GM23338 (cell line): ENCODE data around the gene VAV3. TPM values are rescaled to one million over a fixed set of nuclear protein-coding genes. Genes with fewer than 3 reads are reported as not detected.
"Not testable (repeated sequence)": the region's sequence is repeated elsewhere in the genome, so short reads cannot be mapped to it uniquely, and the experiment has no call there.

Source experiments
- ATAC-seq: fragments of 200-7000 bp; cut with Tn5 transposase; 3 replicates; pipeline ENCODE4 v1.9.1; 2020
- DNase-seq: peaks from one replicate; pipeline ENCODE4 v3.0.0-alpha.2; 2015; ENCODE audit warnings: low spot score
- H2AFZ ChIP-seq: fragments of 200-600 bp; sonication (generic); 2 replicates; pipeline ENCODE4 v1.8.0; 2016; ENCODE audit warnings: antibody characterized with exemption, mild to moderate bottlenecking, moderate library complexity
- H3F3A ChIP-seq: fragments of 200-600 bp; sonication (generic); replicated peaks from 2 replicates; pipeline ENCODE4 v1.8.0; 2017; ENCODE audit warnings: antibody characterized with exemption, mixed run types, low read depth
- H3K27ac ChIP-seq: fragments of 200-600 bp; sonication (generic); 2 replicates; pipeline ENCODE4 v1.6.1; 2016; ENCODE audit warnings: low read depth
- H3K27me3 ChIP-seq: fragments of 200-600 bp; sonication (generic); 2 replicates; pipeline ENCODE4 v1.8.0; 2016; ENCODE audit warnings: mild to moderate bottlenecking, mixed run types, moderate library complexity; ENCODE audit not compliant: insufficient read depth
- H3K36me3 ChIP-seq: fragments of 200-600 bp; sonication (generic); 2 replicates; pipeline ENCODE4 v1.8.0; 2016; ENCODE audit warnings: mild to moderate bottlenecking; ENCODE audit not compliant: insufficient read depth
- H3K4me1 ChIP-seq: fragments of 200-600 bp; sonication (generic); 2 replicates; pipeline ENCODE4 v1.8.0; 2016; ENCODE audit warnings: mild to moderate bottlenecking, moderate library complexity; ENCODE audit not compliant: insufficient read depth
- H3K4me2 ChIP-seq: fragments of 200-600 bp; sonication (generic); 2 replicates; pipeline ENCODE4 v1.7.1; 2017; ENCODE audit warnings: mixed run types
- H3K4me3 ChIP-seq: fragments of 200-600 bp; sonication (generic); 2 replicates; pipeline ENCODE4 v1.6.1; 2016; ENCODE audit warnings: mixed run types
- H3K79me2 ChIP-seq: fragments of 200-600 bp; sonication (generic); replicated peaks from 2 replicates; pipeline ENCODE4 v1.8.0; 2017; ENCODE audit warnings: mild to moderate bottlenecking; ENCODE audit not compliant: insufficient read depth
- H3K9me2 ChIP-seq: fragments of 200-600 bp; sonication (generic); 2 replicates; pipeline ENCODE4 v1.8.0; 2017; ENCODE audit not compliant: insufficient read depth
- H4K20me1 ChIP-seq: fragments of 200-600 bp; sonication (generic); replicated peaks from 2 replicates; pipeline ENCODE4 v1.8.0; 2017; ENCODE audit warnings: mild to moderate bottlenecking; ENCODE audit not compliant: insufficient read depth
- H3K27ac Mint-ChIP-seq: 2 replicates; pipeline ENCODE4 v1.8.0; 2020; ENCODE audit warnings: inconsistent platforms, mild to moderate bottlenecking, moderate library complexity, mixed read lengths
- H3K27me3 Mint-ChIP-seq: 3 replicates; pipeline ENCODE4 v1.8.0; 2022; ENCODE audit warnings: low read depth, mild to moderate bottlenecking, moderate library complexity, mixed read lengths, inconsistent platforms; ENCODE audit not compliant: insufficient read depth, poor library complexity
- H3K36me3 Mint-ChIP-seq: 3 replicates; pipeline ENCODE4 v1.8.0; 2021; ENCODE audit warnings: low read depth, mild to moderate bottlenecking, inconsistent platforms, moderate library complexity, mixed read lengths
- H3K4me1 Mint-ChIP-seq: 3 replicates; pipeline ENCODE4 v1.8.0; 2020; ENCODE audit warnings: mild to moderate bottlenecking, inconsistent platforms, mixed read lengths
- H3K4me3 Mint-ChIP-seq: 3 replicates; pipeline ENCODE4 v1.8.0; 2021; ENCODE audit warnings: moderate library complexity, mild to moderate bottlenecking, inconsistent platforms, mixed read lengths
- H3K9me3 Mint-ChIP-seq: 3 replicates; pipeline ENCODE4 v1.8.0; 2020; ENCODE audit warnings: moderate library complexity, mild to moderate bottlenecking, inconsistent platforms, mixed read lengths
- CREB1 ChIP-seq: fragments of 250-450 bp; sonication (Bioruptor Pico); IDR thresholded peaks from 2 replicates; pipeline ENCODE4 v1.5.0; 2020; ENCODE audit warnings: low read depth, mild to moderate bottlenecking, moderate library complexity
- ETS1 ChIP-seq: IDR thresholded peaks from 2 replicates; pipeline ENCODE4 v1.6.1; 2016; ENCODE audit warnings: antibody characterized with exemption
- EZH2 ChIP-seq: fragments of 200-600 bp; sonication (generic); IDR thresholded peaks from one replicate; pipeline ENCODE4 v1.8.0; 2017; ENCODE audit warnings: antibody characterized with exemption, mild to moderate bottlenecking, low read depth; ENCODE audit not compliant: unreplicated experiment
- EZH2phosphoT487 ChIP-seq: fragments of 200-600 bp; sonication (generic); IDR thresholded peaks from one replicate; pipeline ENCODE4 v1.8.1; 2018; ENCODE audit warnings: antibody characterized with exemption; ENCODE audit not compliant: unreplicated experiment
- JUNB ChIP-seq: IDR thresholded peaks from one replicate; pipeline ENCODE4 v1.6.1; 2016; ENCODE audit warnings: antibody characterized with exemption; ENCODE audit not compliant: unreplicated experiment
- POLR2AphosphoS5 ChIP-seq: IDR thresholded peaks from 2 replicates; pipeline ENCODE4 v1.6.1; 2016; ENCODE audit warnings: antibody characterized with exemption, low read depth
- REST ChIP-seq: IDR thresholded peaks from one replicate; pipeline ENCODE4 v1.6.1; 2018; ENCODE audit warnings: antibody characterized with exemption; ENCODE audit not compliant: unreplicated experiment
- STAT1 ChIP-seq: IDR thresholded peaks from one replicate; pipeline ENCODE4 v1.6.1; 2016; ENCODE audit warnings: antibody characterized with exemption; ENCODE audit not compliant: unreplicated experiment
- ZNF114 ChIP-seq: fragments of 250-450 bp; sonication (Bioruptor Pico); IDR thresholded peaks from 2 replicates; pipeline ENCODE4 v1.5.0; 2020; ENCODE audit warnings: mild to moderate bottlenecking, moderate library complexity
- ZNF331 ChIP-seq: fragments of 250-450 bp; sonication (Bioruptor Pico); IDR thresholded peaks from 2 replicates; pipeline ENCODE4 v1.5.0; 2020; ENCODE audit warnings: low read depth, mild to moderate bottlenecking, moderate library complexity
- ZNF462 ChIP-seq: fragments of 250-450 bp; sonication (Bioruptor Pico); IDR thresholded peaks from 2 replicates; pipeline ENCODE4 v1.5.0; 2020; ENCODE audit warnings: mild to moderate bottlenecking, moderate library complexity
- polyA plus RNA-seq: library from polyadenylated mRNA; unstranded; fragments of >200 nt; fragmentation: Nextera tagmentation; extraction: Ambion mirVana; gene quantifications from 2 replicates; pipeline ENCODE4 v1.2.1, GENCODE V29; 2016
- total RNA-seq: library from RNA; depleted of rRNA; stranded (reverse); fragments of >200 nt; shearing (Covaris generic); gene quantifications from 2 replicates; pipeline ENCODE4 v1.2.3, GENCODE V29; 2014

Gene VAV3
- total and polyA plus RNA-seq, 2 experiments from 2014 or later = 3.0 to 11.3 TPM

GRCh38 chr1:108004919-108005318 is 39.9 kb upstream of the VAV3 start:
- H4K20me1 ChIP-seq, H3K4me3 Mint-ChIP-seq, DNase-seq, H3K36me3 Mint-ChIP-seq, H3K27ac ChIP-seq, H3K36me3 ChIP-seq, ATAC-seq, H3K27me3 Mint-ChIP-seq, H3K27ac Mint-ChIP-seq, H3K4me3 ChIP-seq, H3F3A ChIP-seq, H3K4me1 Mint-ChIP-seq, H3K4me2 ChIP-seq, H3K9me2 ChIP-seq, H3K27me3 ChIP-seq, H3K9me3 Mint-ChIP-seq, H3K79me2 ChIP-seq: not testable (repeated sequence)
- H3K4me1 ChIP-seq = peaks cover 14% of the 10 kb centered on the region
- H2AFZ ChIP-seq = 0 out of 2 replicates have a peak overlapping the region, but pooled peaks have one; percentile 18

- Histone ChIP-seq H2AFZ (peak overlapping the region; percentile 82), H3K79me2 (no peaks in the 10 kb centered on the region)
- DNase-seq = no peak
- TF ChIP-seq ZNF462 (CRISPR knock-in tag) (no peak), EZH2 (no peak), STAT1 (no peak), REST (no peak), JUNB (no peak), POLR2AphosphoS5 (no peak), ZNF114 (CRISPR knock-in tag) (no peak), ZNF331 (no peak), CREB1 (CRISPR knock-in tag) (no peak), ETS1 (no peak), EZH2phosphoT487 (no peak)
These were observed 35.7 kb upstream of the VAV3 start for GRCh38 chr1:108000620-108001111.

More at GRCh38 chr1:108000620-108001111, 35.7 kb upstream of the VAV3 start:
- Mint-ChIP-seq H3K4me3 (no peak overlapping the region), H3K27ac (peak overlapping the region; percentile 54; the same call in 1 of the 2 replicates), H3K36me3 (no peaks in the 10 kb centered on the region), H3K27me3 (no peaks in the 10 kb centered on the region), H3K9me3 (no peaks in the 10 kb centered on the region), H3K4me1 (peaks cover 8% of the 10 kb centered on the region)
- Histone ChIP-seq H3K27me3 (no peaks in the 10 kb centered on the region), H3K4me1 (peaks cover 9% of the 10 kb centered on the region; the same call in 1 of the 2 replicates), H3K9me2 (no peaks in the 10 kb centered on the region), H3K4me2 (no peak overlapping the region), H3K36me3 (no peaks in the 10 kb centered on the region), H4K20me1 (no peaks in the 10 kb centered on the region), H3K27ac (no peak overlapping the region), H3K4me3 (no peak overlapping the region), H3F3A (no peaks in the 10 kb centered on the region)
- ATAC-seq = no peak
